GM12878 (cell line): Measurements from ENCODE around the gene BIRC7. TPM values are rescaled to one million over a fixed set of nuclear protein-coding genes. Genes with fewer than 3 reads are reported as not detected.
"Not testable (repeated sequence)": the region's sequence is repeated elsewhere in the genome, so short reads cannot be mapped to it uniquely, and the experiment has no call there.

ENCODE experiments used
- ATAC-seq: fragments of 200-7000 bp; cut with Tn5 transposase; 3 replicates; pipeline ENCODE4 v1.9.1; 2020; ENCODE audit warnings: mild to moderate bottlenecking, moderate library complexity
- BruUV-seq: library from RNA; stranded (reverse); fragments of 400-500 nt; replicated peaks from 2 replicates; lab custom pipeline; 2021; lab: Mats Ljungman, UMichigan
- CTCF ChIA-PET: fragments of 300-600 bp; sonication (Branson Sonifier 250); formaldehyde crosslinking; extraction: SDS; loops from one replicate; lab custom pipeline; 2021; ENCODE audit warnings: inconsistent platforms; lab: Yijun Ruan, JAX
- POLR2A ChIA-PET: fragments of 350-600 bp; formaldehyde crosslinking; extraction: SDS; loops from one replicate; lab custom pipeline; 2021; ENCODE audit warnings: inconsistent platforms; lab: Charles Lee
- RAD21 ChIA-PET: fragments of 300-600 bp; sonication (Branson Sonifier 250); formaldehyde crosslinking; loops from one replicate; lab custom pipeline; 2023; ENCODE audit warnings: antibody characterized with exemption; ENCODE audit not compliant: unreplicated experiment; lab: Charles Lee
- SMC1A ChIA-PET: fragments of 300-600 bp; sonication (Branson Sonifier 250); formaldehyde crosslinking; loops from one replicate; lab custom pipeline; 2023; ENCODE audit not compliant: unreplicated experiment, uncharacterized antibody; lab: Charles Lee
- DNase-seq: peaks from one replicate; pipeline ENCODE4 v3.0.0-alpha.2; 2011; ENCODE audit warnings: low read depth, low spot score
- FAIRE-seq: peaks from 3 replicates; lab custom pipeline; 2011; peaks lifted over from hg19 to GRCh38; lab: Jason Lieb, UNC
- H2AFZ ChIP-seq: 2 replicates; pipeline ENCODE4 v1.6.0; 2011; ENCODE audit warnings: low read depth, low read length, control low read depth; ENCODE audit not compliant: control insufficient read depth
- H3K27ac ChIP-seq: 2 replicates; pipeline ENCODE4 v1.5.1; 2011; ENCODE audit warnings: control low read depth; ENCODE audit not compliant: control insufficient read depth, insufficient read depth
- H3K27me3 ChIP-seq, 2 experiments: replicated peaks in 1 of 2; 2 replicates each; pipeline versions ENCODE4 v1.6.0 to v1.6.1; 2011; ENCODE audit warnings: low read length in 1 of 2; ENCODE audit not compliant: control insufficient read depth in 2 of 2, insufficient read depth in 2 of 2
- H3K36me3 ChIP-seq, 2 experiments: 2 replicates each; pipeline ENCODE4 v1.5.1; 2011; ENCODE audit warnings: low read length in 1 of 2; ENCODE audit not compliant: control insufficient read depth in 2 of 2, insufficient read depth in 2 of 2
- H3K4me1 ChIP-seq: 2 replicates; pipeline ENCODE4 v1.6.1; 2011; ENCODE audit warnings: mild to moderate bottlenecking, low read length, moderate library complexity, mixed read lengths; ENCODE audit not compliant: control insufficient read depth, insufficient read depth
- H3K4me2 ChIP-seq: 2 replicates; pipeline ENCODE4 v1.6.0; 2011; ENCODE audit warnings: control low read depth; ENCODE audit not compliant: control insufficient read depth, insufficient read depth
- H3K4me3 ChIP-seq: fragments of 200-600 bp; sonication (generic); 2 replicates; pipeline ENCODE4 v1.5.1; 2016
- H3K79me2 ChIP-seq: 2 replicates; pipeline ENCODE4 v1.6.0; 2011; ENCODE audit warnings: low read length; ENCODE audit not compliant: control insufficient read depth, insufficient read depth
- H3K9ac ChIP-seq: 2 replicates; pipeline ENCODE4 v1.8.0; 2011; ENCODE audit warnings: low read length, control low read depth, mixed read lengths; ENCODE audit not compliant: control insufficient read depth, insufficient read depth
- H3K9me3 ChIP-seq: replicated peaks from 3 replicates; pipeline ENCODE4 v1.5.1; 2011; ENCODE audit warnings: mild to moderate bottlenecking, low read length; ENCODE audit not compliant: control insufficient read depth, insufficient read depth
- H4K20me1 ChIP-seq: 2 replicates; pipeline ENCODE4 v1.6.0; 2011; ENCODE audit not compliant: control insufficient read depth, insufficient read depth
- CHD2 ChIP-seq: IDR thresholded peaks from 2 replicates; pipeline ENCODE4 v1.6.1; 2011; ENCODE audit warnings: low read depth, low read length, improper control_type of control experiment, borderline replicate concordance
- RAD21 ChIP-seq: IDR thresholded peaks from 2 replicates; pipeline ENCODE4 v1.6.1; 2011; ENCODE audit warnings: mild to moderate bottlenecking, low read depth, low read length, moderate library complexity; ENCODE audit not compliant: insufficient read depth
- SPI1 ChIP-seq: IDR thresholded peaks from 2 replicates; pipeline ENCODE4 v1.6.1; 2011; ENCODE audit warnings: low read depth, mild to moderate bottlenecking, low read length, moderate library complexity, borderline replicate concordance; ENCODE audit not compliant: insufficient read depth
- TCF3 ChIP-seq: IDR thresholded peaks from 2 replicates; pipeline ENCODE4 v1.6.1; 2012; ENCODE audit warnings: low read depth, mild to moderate bottlenecking, low read length, borderline replicate concordance; ENCODE audit not compliant: insufficient read depth
- ZBTB11 ChIP-seq: fragments of 450-650 bp; formaldehyde crosslinking; IDR thresholded peaks from 2 replicates; pipeline ENCODE4 v1.5.0; 2022; ENCODE audit warnings: mild to moderate bottlenecking, missing genetic modification characterization
- WGBS: methylation state at CpG from one replicate; pipeline ENCODE4 v1.1.6; 2016; ENCODE audit warnings: low lambda C conversion rate; ENCODE audit not compliant: insufficient replicate concordance, insufficient coverage; ENCODE audit errors: missing lambda C conversion rate; 5-methylcytosine and 5-hydroxymethylcytosine counted together
- in situ Hi-C: fragments of 300-500 bp; cut with MboI; formaldehyde crosslinking; loops from 9 replicates; pipeline ENCODE4 v1.14.3; 2018; ENCODE audit warnings: mixed read lengths
- intact Hi-C: fragments of 100-400 bp; cut with micrococcal nuclease; formaldehyde crosslinking; loops from one replicate; pipeline ENCODE4 v1.14.2; 2022; ENCODE audit not compliant: unreplicated experiment
- polyA plus RNA-seq, 11 experiments: library from polyadenylated mRNA; depleted of rRNA in 4 of 11; unstranded in 6 of 11; stranded (reverse) in 5 of 11; fragments of >200 nt; fragmentation: Nextera tagmentation in 4 of 11; fragmentation: Illumina TruSeq in 1 of 11; extraction: Ambion mirVana in 4 of 11; extraction: Trizol in 1 of 11; gene quantifications; 1 replicate in 1 of 11; 2 replicates in 10 of 11; pipeline versions ENCODE4 v1.2.1 to v1.2.3, GENCODE V29; 2011 to 2016; ENCODE audit warnings: inconsistent platforms in 2 of 11, missing spikeins in 2 of 11, low read depth in 1 of 11
- total RNA-seq, 4 experiments: library from RNA; depleted of rRNA in 3 of 4; stranded (reverse); fragments of >200 nt in 3 of 4; fragmentation: Illumina TruSeq in 1 of 4; extraction: Trizol in 1 of 4; gene quantifications; 2 replicates each; pipeline versions ENCODE4 v1.2.1 to v1.2.3, GENCODE V29; 2013 to 2021
- TF ChIP-seq, protein P1 (sequence below), 3 experiments: IDR thresholded peaks in 2 of 3; conservative IDR thresholded peaks in 1 of 3; 2 replicates each; pipeline ENCODE4 v1.5.1; 2011; ENCODE audit warnings: low read depth in 3 of 3, low read length in 3 of 3, mild to moderate bottlenecking in 3 of 3, control low read depth in 2 of 3, moderate library complexity in 2 of 3, inconsistent platforms in 1 of 3, mixed read lengths in 1 of 3; ENCODE audit not compliant: control insufficient read depth in 2 of 3, insufficient read depth in 1 of 3; ENCODE audit errors: extremely low read depth in 1 of 3

Gene BIRC7
- total and polyA plus RNA-seq, 10 of the 15 experiments (the other 5 are each of a cell fraction or from before 2014, with no cell fraction given), result 0.31 TPM; not detected in 9

GRCh38 chr20:63251350-63251749, 15.6 kb downstream of the BIRC7 start:
- H3K27ac ChIP-seq, ATAC-seq, H3K27me3 ChIP-seq, POLR2A ChIA-PET, H4K20me1 ChIP-seq, FAIRE-seq, intact Hi-C loops, H2AFZ ChIP-seq, H3K4me3 ChIP-seq, DNase-seq, SMC1A ChIA-PET, H3K4me2 ChIP-seq, H3K36me3 ChIP-seq, BruUV-seq, H3K79me2 ChIP-seq, in situ Hi-C loops, H3K4me1 ChIP-seq, H3K9ac ChIP-seq, H3K9me3 ChIP-seq, RAD21 ChIA-PET: not testable (repeated sequence)
- CTCF ChIA-PET, result interaction anchor here (1.1 kb wide), 1 partner anchor 32 kb away, joined by 3 read pairs; no protein-coding TSS in a partner anchor
- WGBS, result 15% methylated on average over 13 of the region's 14 CpGs
- TF ChIP-seq RAD21, result 0 out of 2 replicates have a peak, but pooled peaks have one; percentile 3
- TF ChIP-seq, protein P1, sequence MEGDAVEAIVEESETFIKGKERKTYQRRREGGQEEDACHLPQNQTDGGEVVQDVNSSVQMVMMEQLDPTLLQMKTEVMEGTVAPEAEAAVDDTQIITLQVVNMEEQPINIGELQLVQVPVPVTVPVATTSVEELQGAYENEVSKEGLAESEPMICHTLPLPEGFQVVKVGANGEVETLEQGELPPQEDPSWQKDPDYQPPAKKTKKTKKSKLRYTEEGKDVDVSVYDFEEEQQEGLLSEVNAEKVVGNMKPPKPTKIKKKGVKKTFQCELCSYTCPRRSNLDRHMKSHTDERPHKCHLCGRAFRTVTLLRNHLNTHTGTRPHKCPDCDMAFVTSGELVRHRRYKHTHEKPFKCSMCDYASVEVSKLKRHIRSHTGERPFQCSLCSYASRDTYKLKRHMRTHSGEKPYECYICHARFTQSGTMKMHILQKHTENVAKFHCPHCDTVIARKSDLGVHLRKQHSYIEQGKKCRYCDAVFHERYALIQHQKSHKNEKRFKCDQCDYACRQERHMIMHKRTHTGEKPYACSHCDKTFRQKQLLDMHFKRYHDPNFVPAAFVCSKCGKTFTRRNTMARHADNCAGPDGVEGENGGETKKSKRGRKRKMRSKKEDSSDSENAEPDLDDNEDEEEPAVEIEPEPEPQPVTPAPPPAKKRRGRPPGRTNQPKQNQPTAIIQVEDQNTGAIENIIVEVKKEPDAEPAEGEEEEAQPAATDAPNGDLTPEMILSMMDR (IDR thresholded peaks at IDR 0.05 in 2 of 3, conservative IDR thresholded peaks at IDR 0.05 in 1 of 3; ENCODE audit: control insufficient read depth in 2 of 3, extremely low read depth in 1 of 3, insufficient read depth in 1 of 3, low read depth in 3 of 3, low read length in 3 of 3), result peak in 2 of 3 experiments; percentile 7 to 20; a peak in 1 of 6 replicates

- in situ Hi-C loops, result no loop called here
- no TSS peak for BruUV-seq
- intact Hi-C loops, result no loop called here
- WGBS, result 31% methylated on average over 8 of the region's 8 CpGs
- Histone ChIP-seq H4K20me1 (no peaks in the 10 kb centered on the region; the same call in 1 of the 2 replicates), H3K27ac (no peak overlapping the region), H3K9me3 (no peaks in the 10 kb centered on the region), H3K36me3 (no peaks in the 10 kb centered on the region), H3K9ac (no peak overlapping the region), H3K4me3 (no peak overlapping the region), H3K4me1 (no peaks in the 10 kb centered on the region), H3K79me2 (no peaks in the 10 kb centered on the region), H3K27me3 (peaks cover 0 to 9% of the 10 kb centered on the region in 2 experiments), H3K4me2 (no peak overlapping the region), H2AFZ (no peak overlapping the region)
- FAIRE-seq (no peak), ATAC-seq (no peak), DNase-seq (no peak)
- ChIA-PET CTCF (no interaction called here), SMC1A (no interaction called here), POLR2A (no interaction called here), RAD21 (no interaction called here)
- TF ChIP-seq SPI1 (no peak), ZBTB11 (no peak), CHD2 (no peak), TCF3 (no peak)
These were observed 16.6 kb downstream of the BIRC7 start for GRCh38 chr20:63252284-63252711.
